ENCODE data around the gene CCDC38.

Gene CCDC38

GRCh38 chr12:95949477-95950206, 7.2 kb upstream of the CCDC38 start:
- no peak overlapping the region for H3K4me3 ChIP-seq (replicated peaks; ENCODE audit: low read depth, low read length)
- no peak for TF ChIP-seq CTCF (IDR thresholded peaks at IDR 0.05; ENCODE audit: low read length, missing control alignments)
- DNase-seq (ENCODE audit: low read depth) = no peak

DNA sequence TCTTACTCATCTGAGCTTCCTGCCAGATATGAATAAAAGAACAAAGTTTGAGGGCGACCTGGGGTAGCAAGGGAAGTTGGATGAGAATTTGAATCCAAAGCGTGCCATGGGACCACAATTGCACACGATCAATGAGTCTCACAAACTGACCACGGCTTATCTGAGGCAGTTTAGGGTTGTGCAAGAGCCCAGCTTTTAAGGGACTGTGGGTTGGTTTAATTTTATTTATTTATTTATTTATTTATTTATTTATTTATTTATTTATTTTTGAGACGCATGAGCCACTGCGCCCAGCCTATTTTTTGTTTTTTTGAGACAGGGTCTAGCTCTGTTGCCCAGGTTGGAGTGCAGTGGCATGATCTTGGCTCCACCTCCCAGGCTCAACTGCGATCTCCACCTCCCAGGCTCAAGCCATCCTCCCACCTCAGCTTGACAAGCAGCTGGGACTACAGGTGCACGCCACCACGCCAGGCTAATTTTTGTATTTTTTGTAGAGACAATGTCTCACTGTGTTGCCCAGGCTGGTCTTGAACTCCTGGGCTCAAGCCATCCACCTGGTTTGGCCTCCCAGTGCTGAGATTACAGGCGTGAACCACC, 1.8 kb upstream of the CCDC38 start:
- no peak overlapping the region for H3K4me3 ChIP-seq (replicated peaks; ENCODE audit: low read depth, low read length)
- no peak for DNase-seq (ENCODE audit: low read depth)
- TF ChIP-seq CTCF (IDR thresholded peaks at IDR 0.05; ENCODE audit: low read length, missing control alignments) = no peak

DNA sequence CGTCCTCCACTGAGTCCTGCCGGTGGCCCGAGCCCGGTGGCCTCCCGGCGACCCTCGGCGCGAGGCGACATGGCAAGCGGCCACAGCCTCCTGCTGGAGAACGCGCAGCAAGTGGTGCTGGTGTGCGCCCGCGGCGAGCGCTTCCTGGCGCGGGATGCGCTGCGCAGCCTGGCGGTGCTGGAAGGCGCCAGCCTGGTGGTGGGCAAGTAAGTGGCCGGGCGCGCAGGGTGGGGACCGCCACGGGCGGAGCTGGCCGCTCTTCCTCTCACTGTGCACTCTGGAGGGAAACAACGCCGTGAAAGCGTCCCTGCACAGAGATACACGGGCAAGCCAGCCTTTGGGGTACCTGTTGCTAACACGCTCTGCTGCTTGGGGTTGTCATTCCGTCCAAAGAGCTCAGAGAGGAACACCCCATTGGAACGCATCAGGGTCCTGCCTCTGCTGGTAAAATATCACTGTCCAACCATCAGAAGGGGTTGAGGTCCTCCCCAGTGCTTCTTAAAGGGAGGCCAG, 972 bp upstream of the CCDC38 start, which contains the start of gene AMDHD1:
TSS of gene AMDHD1 (plus strand) at position 2 of the 513 bp plus-strand sequence. CDS start at position 70, 68 bp downstream.
- peak; percentile 2 for TF ChIP-seq CTCF (IDR thresholded peaks at IDR 0.05; ENCODE audit: low read length, missing control alignments)
- peak; percentile 40 for DNase-seq (ENCODE audit: low read depth)
- peak within 1 kb of the TSS; percentile 60 for H3K4me3 ChIP-seq (replicated peaks; ENCODE audit: low read depth, low read length)

GRCh38 chr12:95942101-95942523, 302 bp downstream of the CCDC38 start:
- TF ChIP-seq CTCF (IDR thresholded peaks at IDR 0.05; ENCODE audit: low read length, missing control alignments) = no peak
- DNase-seq (ENCODE audit: low read depth) = no peak

GRCh38 chr12:95940514-95940913, 1.9 kb downstream of the CCDC38 start:
- H3K4me3 ChIP-seq (replicated peaks; ENCODE audit: low read depth, low read length) = no peak overlapping the region

More at GRCh38 chr12:95942101-95942523, 302 bp downstream of the CCDC38 start:
- H3K4me3 ChIP-seq (replicated peaks; ENCODE audit: low read depth, low read length) = peak overlapping the region; percentile 60

DNA sequence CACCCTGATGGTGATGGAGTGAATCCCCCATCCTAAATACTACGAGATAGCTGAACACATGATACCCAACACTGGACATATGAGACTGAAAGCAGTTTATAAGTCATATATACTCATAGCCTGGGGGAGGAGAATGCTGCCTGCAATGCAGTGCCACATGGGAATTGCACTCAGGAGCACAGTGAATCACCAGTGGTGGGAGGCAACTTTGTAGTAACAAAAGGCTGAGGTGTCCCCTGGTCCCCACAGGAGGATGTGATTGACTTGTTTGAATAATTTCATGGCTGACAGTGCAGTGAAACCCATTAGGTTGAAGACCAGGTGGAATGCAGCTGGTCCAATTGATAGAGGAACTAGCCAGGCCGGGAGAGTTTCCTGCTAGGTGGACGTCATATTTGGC, 20.2 kb downstream of the CCDC38 start:
- peak; percentile 47 for DNase-seq (ENCODE audit: low read depth)
- no peak for TF ChIP-seq CTCF (IDR thresholded peaks at IDR 0.05; ENCODE audit: low read length, missing control alignments)

More at GRCh38 chr12:95940514-95940913, 1.9 kb downstream of the CCDC38 start:
- no peak for TF ChIP-seq CTCF (IDR thresholded peaks at IDR 0.05; ENCODE audit: low read length, missing control alignments)
- DNase-seq (ENCODE audit: low read depth) = no peak

More for the DNA sequence above, 20.2 kb downstream of the CCDC38 start:
- H3K4me3 ChIP-seq (replicated peaks; ENCODE audit: low read depth, low read length) = no peak overlapping the region
